Dermis microvascular lymphatic vessel endothelial cell (primary cell): Measurements from ENCODE around the gene MYOF. TPM values are rescaled to one million over a fixed set of nuclear protein-coding genes. Genes with fewer than 3 reads are reported as not detected.
"Not testable (repeated sequence)": the region's sequence is repeated elsewhere in the genome, so short reads cannot be mapped to it uniquely, and the experiment has no call there.

Source experiments
- DNase-seq, 2 donors: peaks; one replicate each; pipeline versions ENCODE4 v3.0.0 to v3.0.0-alpha.2; 2010; ENCODE audit warnings: low read depth in 2 of 2
- total RNA-seq: library from RNA; depleted of rRNA; stranded (reverse); fragments of >200 nt; gene quantifications from 2 replicates; pipeline ENCODE4 v1.2.1, GENCODE V29; 2014

MYOF gene
- total RNA-seq, 1 donor from 2014 or later, result 180 TPM

DNA sequence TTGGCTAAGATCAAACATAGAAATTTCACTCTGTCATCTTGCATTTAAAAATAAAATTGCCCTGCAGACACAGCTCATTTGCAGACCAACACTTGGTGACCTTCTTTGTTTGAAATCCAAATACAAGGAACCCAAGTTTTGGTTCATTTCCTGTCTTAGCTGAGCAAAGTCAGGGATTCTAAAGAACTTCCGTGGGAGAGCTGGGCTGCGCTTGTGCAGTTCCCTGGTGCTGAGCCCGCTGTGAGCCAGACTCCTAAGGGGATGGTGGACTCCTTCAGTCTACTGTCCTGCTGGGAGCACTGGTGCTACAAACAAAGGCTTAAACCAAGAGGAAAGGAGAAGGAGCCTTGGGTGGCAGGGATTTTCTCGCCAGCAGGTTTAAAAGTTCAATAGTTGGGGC lies 60.0 kb downstream of the MYOF start:
- DNase-seq, result peak in 1 of 2 donors; percentile 69

DNA sequence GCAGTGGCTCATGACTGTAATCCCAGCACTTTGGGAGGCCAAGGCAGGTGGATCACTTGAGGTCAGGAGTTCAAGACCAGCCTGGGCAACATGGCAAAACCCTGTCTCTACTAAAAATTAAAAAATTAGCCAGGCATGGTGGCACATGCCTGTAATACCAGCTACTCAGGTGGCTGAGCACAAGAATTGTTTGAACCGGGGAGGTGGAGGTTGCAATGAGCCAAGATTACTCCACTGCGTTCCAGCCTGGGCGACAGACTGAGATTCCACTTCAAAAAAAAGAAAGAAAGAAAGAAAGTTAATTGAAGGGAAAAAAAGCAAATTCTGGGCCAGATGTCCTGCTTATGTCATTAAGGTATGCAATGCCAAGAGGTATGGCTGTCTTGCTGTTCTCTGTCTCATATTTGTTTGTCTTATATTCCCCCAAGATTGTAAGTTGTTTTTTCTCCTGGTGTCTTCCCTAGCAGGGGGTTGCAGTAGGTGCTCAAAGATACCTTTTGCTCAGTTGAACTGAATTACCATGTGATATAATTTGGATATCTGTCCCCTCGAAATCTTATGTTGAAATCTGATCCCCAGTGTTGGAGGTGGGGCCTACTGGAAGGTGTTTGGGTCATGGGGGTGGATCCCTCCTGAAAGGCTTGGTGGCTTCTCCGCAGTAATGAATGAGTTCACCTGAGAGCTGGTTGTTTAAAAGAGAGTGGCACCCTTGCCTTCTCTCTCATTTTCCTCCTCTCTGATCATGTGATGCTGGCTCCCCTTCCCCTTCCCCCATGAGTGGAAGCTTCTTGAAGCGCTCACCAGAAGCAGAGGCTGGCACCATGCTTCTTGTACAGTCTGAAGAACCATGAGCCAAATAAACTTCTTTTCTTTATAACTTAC lies 60.9 kb downstream of the MYOF start:
- DNase-seq, result no peak

DNA sequence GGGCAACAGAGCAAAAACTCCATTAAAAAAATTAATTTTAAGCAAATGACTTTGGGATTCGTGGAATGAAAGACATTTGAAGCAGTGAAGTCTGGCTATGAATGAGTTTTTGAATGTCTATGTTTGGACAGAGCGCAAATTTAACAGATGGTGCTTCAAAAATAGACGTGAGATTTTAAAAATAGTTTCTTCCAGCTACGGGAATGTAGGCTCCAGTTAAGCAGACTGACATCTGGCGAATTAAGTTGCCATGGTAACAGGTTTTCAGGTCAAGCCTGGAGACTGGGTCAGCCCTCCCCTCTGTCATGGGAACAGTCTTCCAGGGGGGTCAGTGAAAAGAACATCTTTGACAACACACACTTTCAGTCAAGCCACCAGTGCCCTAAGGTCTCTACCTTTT lies 62.0 kb downstream of the MYOF start:
- no peak for DNase-seq

DNA sequence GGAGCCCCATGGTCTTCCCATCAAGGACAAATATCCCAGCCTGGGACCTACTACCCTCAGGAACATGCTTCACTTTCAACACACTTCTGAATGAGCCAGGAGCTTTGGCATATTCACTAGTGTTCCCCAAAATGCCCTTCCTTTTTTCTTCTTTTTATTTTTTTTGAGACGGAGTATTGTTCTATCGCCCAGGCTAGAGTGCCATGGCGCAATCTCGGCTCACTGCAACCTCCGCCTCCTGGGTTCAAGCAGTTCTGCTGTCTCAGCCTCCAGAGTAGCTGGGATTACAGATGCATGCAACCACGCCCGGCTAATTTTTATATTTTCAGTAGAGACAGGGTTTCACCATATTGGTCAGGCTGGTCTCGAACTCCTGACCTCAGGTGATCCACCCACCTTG lies 63.1 kb downstream of the MYOF start:
- not testable (repeated sequence) for DNase-seq

DNA sequence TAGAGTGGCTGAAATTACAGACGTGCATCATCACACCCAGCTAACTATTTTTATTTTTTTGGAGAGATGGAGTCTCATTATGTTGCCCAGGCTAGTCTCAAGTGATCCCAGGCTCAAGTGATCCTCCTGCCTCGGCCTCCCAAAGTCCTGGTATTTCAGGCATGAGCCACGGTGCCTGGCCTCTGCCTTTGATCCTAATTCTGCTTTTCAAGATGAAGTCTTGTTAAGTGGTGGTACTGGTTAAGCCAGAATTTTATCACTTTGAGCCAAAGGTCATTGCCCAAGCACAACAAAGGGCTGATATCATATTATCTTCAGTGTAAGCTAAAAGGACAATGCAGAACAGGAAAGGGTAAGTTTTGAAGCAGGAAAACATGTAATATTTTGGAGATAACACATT lies 64.2 kb downstream of the MYOF start:
- DNase-seq, result no peak

DNA sequence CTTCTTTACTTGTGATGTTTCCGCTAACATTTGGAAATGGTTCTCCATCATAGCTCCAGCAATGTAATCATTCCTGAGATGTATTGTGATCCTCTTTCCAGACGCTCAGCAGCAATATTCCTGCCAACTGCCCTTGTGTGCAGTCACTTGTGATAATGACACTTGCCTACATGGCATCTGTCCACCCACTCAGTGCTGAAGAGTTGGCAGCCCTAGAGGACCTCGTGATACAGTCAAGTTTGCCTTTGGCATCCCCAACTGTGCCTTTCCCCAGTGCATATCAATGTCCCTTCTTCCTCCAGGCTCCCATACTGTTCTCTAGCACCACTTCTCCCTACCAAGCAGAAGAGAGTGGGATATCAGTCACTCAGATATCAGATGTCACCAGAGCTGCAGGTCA lies 64.9 kb downstream of the MYOF start:
- peak in 1 of 2 donors; percentile 18 for DNase-seq

DNA sequence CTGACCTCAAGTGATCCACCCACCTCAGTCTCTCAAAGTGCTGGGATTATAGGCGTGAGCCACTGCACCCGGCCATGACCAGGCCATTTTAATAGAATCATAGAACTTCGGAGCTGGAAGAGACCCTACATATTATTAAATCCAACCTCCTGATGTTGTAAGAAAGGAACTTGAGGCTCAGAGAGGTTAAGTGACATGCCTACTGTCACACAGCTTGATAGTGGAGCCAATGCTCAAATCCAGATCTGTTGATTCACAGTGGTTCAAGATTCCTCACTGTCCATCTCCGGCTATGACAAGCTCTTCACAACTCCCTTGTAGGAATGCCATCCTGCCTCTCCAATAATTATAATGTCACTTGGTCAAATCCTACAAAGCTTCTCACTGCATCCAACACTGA lies 65.3 kb downstream of the MYOF start:
- no peak for DNase-seq

DNA sequence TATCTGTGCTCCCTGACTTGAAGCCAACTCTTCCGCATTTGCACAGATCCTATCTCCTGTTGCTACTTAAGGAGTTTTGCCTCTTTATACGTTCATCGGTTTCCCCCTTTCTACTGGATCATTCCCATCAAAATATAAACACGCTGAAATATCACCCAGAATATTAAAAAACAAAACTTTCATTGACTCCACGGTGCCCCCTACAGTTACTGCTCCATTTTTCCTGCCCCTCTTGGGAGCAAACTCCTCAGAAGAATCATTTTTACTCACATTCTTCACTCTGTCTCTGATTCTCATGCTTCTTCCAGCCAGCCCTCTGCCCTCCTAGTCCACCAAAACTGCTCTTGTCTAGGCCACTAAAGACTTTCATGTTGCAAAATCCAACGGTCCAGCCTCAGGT lies 66.4 kb downstream of the MYOF start:
- DNase-seq, result no peak

DNA sequence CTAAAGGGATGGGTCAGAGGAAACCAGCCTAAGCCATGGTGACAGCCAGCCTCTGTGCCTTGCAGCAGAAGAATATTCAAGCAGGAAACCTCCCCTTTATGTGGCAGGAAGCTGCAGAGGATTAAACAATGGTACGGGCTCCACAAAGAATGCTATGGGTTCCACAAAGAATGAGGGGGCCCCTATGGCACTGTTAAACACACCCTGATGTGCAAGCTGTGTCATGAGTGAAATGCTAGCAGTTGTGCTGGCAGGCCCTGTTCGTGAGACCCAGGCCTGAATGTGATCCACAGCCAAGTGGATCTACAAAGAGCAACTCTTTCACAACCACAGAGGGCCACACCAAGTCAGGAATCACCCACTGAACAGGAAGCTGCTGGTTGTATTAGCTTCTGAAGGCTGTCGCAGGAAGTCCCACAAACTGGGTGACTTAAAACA lies 68.9 kb downstream of the MYOF start:
- DNase-seq, result peak; percentile 31 to 71

DNA sequence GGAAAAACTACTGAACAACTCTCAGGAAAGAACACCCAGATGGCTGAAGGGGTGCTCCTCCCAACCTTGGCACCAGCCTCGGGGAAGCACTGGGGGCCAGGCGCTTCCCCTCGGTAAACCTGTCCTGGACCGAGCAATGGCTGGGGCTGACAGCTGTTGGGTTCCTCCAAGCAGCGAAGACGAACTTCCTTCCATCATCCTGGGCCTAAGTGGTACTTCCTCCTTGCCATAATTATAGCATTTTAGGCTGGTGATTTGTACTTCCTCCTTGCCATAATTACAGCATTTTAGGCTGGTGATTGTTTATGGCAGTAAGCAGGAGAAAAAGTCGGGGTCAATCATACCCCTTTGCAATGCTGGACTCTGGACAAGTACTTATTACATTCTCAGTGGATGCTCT lies 69.3 kb downstream of the MYOF start:
- no peak for DNase-seq

DNA sequence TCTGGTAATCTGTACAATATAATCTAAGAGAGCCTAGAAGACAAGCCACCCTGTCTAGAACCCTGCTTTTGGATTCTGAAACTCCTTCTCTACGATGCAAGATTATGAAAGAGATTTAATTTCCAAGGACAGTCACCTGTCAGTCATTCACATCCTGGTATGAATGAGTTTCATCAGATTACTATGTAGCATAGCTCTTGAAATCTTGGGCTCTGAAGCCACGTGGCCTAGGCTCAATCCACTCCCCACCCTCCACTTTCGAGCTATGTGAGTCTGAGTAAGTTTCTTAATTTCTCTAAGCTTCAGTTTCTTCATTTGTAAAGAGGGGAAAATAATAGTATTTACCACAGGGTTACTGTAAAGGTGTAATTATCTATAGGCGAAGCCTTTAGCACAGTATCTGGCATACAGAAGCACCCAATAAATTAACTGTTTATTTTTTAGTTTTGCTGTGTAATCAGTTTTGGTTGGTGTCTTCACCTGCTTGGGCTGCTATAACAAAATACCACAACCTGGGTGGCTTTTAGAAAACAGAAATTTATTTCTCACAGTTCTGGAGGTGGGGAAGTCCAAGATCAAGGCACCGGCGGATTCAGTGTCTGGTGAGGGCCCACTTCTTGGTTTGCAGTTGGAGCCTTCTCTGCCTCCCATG lies 71.3 kb downstream of the MYOF start:
- no peak for DNase-seq

DNA sequence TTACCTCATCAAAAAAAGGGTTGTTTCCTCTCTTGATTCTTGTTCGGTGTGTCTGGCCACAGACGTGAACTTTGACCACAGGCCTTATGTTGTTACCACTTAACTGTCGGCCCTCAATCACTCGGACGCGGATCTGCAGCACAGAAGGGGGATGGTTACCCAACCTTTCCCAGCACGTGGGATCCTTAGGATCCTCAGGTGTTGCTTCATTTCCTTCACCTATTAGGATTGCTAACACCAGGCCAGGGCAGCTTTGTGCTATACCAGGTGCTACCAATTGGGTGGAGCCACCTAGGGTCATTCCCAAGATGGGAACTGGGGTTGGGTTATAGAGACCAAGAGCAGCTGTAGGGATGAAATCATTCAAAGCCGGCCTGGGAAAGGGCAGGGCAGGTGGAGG lies 73.4 kb downstream of the MYOF start:
- no peak for DNase-seq

DNA sequence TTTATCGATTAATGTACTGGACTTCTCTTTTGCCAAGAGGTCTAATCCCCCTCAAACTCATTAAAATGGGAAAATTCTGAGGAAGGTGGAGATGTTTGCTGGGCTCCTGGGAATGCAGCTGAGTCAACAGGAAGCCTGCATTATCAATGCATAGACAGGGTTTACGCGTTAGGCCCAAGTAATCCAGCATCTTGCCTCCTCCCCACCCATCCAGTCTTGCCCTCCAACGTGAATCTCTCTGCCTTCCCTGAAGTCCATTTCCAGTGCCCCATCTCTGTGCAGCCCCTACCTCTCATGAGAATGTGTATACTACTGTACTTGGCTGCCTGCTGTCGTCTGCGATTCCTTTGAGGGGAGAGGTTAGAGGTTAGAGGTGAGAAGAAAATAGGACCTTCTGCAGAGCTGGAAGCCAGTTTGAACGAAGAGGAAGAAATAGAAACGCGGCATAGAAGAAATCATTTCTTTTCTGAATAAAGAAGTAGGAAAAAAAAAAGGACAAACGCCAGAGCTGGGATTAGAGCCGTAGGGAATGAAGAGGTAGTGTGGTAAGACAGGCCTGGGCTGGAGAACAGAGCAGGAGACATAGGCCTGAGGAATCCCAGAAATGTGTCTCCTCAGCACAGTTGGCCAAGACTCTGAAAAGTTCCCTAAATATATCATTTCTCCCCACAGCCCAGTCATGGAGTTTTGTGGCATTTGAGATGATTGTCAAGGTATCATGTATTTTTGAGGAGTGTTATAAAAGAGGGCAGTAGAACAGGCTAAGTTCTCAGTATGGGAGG lies 75.6 kb downstream of the MYOF start:
- peak in 1 of 2 donors; percentile 49 for DNase-seq

DNA sequence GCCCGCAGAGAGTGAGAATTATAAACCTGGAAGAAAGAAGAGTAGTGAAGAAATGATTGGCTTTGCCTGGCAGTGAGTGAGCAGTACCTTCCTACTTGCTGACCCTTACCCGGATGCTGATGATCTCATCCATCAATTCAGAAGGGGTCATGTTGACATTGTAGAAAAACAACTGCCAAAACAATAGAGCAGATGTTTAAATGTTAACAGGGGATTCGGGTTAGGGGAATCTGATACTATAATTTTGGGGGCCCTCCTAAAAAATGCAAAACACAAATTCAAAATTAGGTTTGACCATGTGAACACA lies 78.1 kb downstream of the MYOF start:
- peak; percentile 18 to 58 for DNase-seq

DNA sequence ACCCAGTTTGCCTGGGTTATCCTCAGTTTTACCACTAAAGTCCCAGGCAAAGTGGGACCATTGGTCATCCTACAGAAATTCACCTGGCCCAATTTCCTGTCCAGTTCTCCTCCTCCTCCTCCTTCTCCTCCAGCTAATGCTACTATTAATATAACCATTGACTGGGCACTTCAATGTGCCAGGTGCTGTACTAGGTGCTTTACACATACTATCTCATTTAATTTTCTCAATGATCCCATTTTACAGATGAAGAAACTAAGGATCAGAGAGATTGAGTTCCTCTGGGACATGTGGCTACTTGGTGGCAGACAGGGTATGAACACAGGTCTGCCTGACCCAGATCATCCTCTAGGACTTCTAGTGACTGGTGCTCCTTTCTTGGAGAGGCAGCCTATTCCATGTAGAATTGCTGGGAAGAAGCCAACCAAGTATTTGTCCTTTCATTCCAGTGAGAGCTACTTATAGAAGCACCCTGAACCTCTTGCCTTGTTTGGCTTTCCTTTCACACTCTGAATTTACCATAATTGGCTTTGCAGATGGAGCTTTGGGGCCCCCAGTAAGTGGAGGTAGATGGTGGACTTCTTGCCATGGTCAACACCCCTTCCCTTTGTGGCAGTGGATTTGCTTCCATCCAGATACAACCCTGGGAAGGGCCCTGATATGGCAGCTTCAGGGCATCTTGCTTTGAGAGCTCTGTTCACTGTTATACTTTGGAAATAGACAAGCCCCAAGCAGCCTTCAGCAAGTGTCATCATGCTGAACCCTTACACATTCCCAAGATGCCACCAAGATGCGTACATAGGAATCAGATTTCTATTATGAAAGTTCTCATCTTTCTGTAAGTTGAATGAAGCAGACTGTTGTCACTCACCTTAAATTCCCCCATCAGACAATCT lies 78.7 kb downstream of the MYOF start:
- no peak for DNase-seq

DNA sequence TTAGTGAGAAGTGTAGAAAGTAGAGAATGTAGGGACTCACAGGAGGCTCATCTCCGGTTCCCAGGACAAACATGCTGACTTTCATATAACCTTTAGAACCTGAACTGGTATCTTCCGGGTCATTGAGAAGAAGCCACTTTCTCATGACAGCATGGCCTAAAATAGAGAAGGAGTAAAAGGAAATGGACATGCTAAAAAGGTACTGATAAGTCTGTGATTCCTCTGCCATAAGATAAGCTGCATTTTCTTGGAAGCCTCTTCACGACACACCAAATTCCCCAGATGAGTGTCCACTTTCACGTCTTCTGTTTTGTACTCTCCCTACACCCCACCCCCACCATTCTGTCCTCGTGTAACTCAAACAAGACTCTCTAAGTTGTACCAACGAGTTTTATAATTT lies 79.9 kb downstream of the MYOF start:
- DNase-seq, result no peak

DNA sequence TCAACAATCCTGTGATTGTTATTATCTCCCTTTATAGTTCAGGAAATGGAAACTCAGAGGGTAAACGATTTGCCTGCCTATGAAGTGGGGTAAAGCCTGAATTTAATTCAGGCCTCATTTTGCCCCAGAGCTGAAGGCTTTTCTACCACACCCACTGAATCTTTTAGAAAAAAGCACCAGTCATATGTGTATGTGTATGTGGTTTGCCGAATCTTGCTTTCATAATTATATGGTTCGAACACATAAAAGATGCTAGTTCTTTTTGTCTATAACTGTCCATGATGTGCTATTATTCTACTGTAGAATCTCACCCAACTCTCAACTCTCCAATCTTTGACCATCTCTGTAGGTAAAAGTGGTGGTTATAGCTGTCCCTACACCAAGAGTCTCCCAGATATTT lies 83.6 kb downstream of the MYOF start:
- DNase-seq, result no peak

DNA sequence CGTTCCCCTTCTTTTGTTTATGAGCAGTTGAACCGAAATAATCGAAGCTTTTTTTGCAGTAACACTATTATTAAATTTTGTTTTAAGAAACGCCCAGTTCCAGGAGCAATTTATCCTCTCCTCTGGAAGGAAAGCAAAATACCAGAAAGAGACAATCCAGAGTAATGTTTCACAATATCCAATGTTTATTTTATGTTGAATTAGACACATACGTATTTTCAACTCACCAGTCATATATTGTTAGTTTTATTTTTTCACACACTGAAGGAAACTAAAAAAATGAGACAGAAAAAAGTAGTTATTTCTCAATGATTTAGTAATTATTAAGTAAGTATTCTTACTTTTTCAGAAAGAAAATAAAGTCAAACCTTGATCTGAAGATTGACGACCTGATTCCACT lies 85.1 kb downstream of the MYOF start:
- DNase-seq, result no peak

DNA sequence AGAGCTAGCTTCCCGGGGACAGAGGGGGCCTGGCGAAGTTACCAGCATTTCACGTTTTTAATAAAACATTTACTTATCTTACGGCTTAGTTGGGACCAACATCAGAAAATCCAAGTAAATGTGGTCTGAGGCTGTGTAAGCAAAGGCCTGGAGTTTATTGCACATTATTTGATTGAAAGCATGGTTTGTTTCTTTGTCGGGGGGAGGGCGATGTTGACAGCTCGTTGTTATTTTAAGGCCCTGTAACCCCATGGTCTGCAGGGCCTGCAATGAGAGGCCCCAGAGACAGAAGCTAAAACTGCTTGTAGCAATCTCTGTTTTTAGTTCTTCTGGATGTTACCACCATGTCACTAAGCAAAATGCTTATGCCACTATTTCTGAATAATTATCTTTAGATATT lies 88.9 kb downstream of the MYOF start:
- DNase-seq, result no peak

DNA sequence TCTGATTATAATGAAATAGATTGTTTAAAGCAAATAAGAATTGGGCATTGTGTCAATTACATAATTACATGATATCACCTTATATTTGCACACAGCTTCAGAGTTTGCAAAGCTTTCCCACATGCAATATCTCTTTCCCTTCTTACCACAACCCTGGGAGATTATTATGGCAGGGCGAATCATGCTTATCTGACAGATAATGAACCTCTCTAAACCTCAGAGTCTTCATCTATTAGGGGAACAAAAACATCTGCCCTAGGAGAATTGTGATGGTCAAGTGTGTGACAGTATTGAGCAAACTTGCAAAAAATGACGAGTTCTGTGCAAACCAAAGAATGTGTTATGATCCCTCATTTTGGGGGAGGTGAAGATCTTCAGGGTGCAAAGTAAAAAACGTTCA lies 90.0 kb downstream of the MYOF start:
- DNase-seq, result no peak

DNA sequence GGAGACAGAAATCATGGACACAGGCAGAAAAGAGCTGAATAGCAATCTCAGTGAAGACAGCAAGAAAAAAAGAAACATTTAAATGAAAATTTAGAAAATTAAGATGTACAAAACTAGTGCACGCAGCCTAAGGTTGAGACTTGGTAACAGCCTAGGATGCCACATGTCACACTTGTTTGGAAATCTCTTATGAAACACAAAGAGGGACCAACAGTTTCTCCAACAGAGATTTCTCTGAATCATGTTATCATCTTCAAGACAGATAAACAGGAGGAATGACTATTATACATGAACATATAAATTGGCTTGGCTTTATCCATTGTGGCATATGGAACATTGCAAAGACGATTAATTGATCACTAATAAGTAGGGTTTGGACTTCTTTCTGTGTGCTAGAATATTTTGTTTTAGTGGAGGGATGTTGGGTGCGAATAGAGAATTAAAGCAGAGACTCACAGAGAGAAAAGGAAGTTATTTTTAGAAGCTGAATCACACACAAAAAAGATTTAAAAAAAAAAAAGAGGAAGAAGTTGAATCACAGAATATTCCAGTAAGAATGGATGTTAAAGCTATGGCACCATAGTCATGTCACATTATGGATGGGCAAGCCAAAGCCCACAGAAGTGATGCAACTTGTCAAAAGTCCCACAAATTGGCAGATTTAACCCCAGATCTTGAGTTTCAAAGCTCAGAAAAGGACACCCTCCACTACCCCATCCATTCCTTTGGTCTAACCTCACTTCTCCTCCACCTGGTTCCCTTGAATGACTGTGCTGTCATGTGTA lies 91.6 kb downstream of the MYOF start:
- DNase-seq, result no peak
